ENCODE measurements around the gene PLA2G6.
"Not testable (repeated sequence)": the region's sequence is repeated elsewhere in the genome, so short reads cannot be mapped to it uniquely, and the experiment has no call there.

Gene PLA2G6

DNA sequence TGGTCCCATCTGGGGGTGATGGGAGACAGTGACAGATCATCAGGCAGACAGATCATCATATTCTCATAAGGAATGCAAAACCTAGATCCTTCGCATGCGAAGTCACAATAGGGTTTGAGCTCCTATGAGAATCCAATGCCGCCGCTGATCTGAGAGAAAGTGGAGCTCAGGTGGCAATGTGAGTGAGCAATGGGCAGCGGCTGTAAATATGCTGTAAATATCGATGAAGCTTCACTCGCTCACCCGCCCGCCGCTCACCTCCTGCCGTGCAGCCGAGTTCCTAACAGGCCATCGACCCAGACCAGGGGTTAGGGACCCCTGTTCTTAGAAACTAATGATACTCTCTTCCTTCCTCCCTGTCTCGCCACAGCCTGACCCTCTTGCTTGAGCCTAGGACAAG, 9.4 kb upstream of the PLA2G6 start:
- DNase-seq: no peak

DNA sequence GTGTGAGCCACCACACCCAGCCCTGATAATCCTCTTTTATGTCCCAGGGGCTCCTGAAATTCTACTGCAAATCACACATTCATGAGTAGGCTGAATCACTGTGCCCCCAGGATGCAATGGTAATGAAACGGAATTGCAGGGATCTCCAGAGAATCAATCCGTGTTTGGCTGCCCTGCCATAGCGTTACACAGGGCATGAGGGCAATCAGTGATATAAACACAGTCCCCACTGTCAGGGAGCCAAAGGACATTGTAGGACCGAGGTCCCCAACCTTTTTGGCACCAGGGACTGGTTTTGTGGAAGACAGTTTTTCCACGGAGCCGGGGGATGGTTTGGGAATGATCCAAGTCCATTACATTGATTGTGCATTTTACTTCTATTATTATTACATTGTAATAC, 9.0 kb upstream of the PLA2G6 start:
- no peak for DNase-seq

- no peak for DNase-seq
Measured at GRCh38 chr22:38189104-38189503, 7.5 kb upstream of the PLA2G6 start.

DNA sequence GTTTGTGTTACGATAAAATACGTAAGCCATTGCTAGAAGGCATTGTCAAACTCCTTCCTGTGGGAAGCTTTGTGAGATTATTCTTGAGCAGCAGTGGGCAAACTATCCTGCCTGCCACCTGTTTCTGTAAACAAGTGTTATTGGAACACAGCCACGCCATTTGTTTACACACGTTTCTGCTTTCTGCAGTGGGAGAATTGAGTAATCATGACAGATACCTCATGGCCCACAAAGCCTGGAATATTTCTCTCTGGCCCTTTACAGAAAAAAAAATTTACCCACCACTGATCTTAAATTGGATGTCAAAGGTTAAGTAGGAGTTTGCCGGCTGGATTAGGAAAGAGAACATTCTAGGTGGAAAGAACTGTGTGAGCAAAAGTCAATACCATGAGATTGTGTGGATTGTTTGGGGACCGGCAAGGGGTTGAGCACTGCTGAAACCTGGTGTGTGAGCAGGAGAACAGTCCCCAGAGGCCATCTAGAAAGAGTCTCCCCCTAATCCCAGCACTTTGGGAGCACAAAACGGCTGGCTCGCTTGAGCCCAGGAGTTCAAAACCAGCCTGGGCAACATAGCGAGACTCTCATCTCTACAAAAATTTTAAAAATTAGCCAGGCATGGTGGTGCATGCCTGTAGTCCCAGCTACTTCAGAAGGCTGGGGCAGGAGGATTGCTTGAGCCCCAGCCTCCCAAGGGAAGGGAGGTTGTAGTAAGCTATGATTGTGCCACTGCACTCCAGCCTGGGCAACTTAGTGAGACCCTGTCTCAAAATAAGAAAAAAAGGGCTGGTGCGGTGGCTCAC, 6.0 kb upstream of the PLA2G6 start:
- no peak for DNase-seq

GRCh38 chr22:38186429-38186828, 4.8 kb upstream of the PLA2G6 start:
- no peak for DNase-seq

DNA sequence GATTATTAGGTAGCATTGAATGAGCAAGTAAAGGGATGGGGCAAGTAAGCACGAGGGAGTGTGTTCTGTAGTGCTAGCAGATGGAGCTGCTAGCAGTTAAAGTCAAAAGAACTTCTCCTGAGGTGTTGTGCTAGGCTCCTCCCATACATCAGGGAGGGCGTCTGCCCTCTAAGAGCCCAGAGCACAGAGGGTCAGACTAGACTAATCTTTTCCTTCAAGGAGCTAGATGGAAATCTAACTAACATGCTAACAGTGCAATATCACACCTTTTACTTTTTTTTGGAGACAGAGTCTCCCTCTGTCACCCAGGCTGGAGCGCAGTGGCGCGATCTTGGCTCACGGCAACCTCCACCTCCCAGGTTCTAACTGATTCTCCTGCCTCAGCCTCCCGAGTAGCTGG, 3.2 kb upstream of the PLA2G6 start:
- no peak for DNase-seq

- DNase-seq: peak in 1 of 2 donors; percentile 5
Measured at GRCh38 chr22:38180841-38181452, 683 bp downstream of the PLA2G6 start.

- not testable (repeated sequence) for DNase-seq
Measured at GRCh38 chr22:38178605-38178937, 3.1 kb downstream of the PLA2G6 start.

GRCh38 chr22:38177926-38178604, 3.6 kb downstream of the PLA2G6 start:
- DNase-seq: no peak

DNA sequence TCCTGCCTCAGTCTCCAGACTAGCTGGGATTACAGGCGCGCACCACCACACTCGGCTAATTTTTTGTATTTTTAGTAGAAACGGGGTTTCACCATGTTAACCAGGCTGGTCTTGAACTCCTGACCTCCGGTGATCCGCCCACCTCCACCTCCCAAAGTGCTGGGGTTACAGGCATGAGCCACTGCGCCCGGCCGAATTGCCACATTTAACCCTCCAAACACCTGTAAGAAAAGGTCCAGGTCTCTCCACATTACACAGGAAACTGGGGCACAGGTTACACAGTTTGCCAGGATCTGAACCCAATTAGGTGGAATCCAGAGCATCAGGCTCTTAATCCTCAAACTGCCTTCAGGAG, 4.1 kb downstream of the PLA2G6 start:
- DNase-seq: not testable (repeated sequence)

- DNase-seq: no peak
Measured at GRCh38 chr22:38177044-38177443, 4.6 kb downstream of the PLA2G6 start.

- peak in 1 of 2 donors; percentile 7 for DNase-seq
Measured at GRCh38 chr22:38176170-38176741, 5.4 kb downstream of the PLA2G6 start.

- no peak for DNase-seq
Measured at GRCh38 chr22:38175206-38176118, 6.2 kb downstream of the PLA2G6 start.

DNA sequence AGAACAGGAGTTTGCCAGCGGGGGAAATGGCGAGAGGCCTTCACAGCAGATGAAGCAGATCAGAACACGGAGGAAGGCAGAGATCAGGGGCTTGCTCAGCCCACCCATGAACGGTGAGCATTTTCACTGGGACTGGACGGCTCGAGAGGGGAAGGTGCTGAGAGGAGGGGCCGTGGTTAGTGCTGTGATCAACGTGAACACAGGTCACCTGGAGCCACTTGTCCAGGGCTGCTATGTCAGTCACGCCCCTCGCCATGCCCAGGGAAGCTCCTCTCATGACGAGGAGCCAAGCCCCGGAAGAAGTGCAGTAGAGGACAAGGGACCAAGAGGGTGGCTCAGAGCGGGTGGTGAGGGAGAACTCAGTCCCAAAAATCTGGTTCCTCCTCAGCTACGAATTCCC, 7.0 kb downstream of the PLA2G6 start:
- no peak for DNase-seq

DNA sequence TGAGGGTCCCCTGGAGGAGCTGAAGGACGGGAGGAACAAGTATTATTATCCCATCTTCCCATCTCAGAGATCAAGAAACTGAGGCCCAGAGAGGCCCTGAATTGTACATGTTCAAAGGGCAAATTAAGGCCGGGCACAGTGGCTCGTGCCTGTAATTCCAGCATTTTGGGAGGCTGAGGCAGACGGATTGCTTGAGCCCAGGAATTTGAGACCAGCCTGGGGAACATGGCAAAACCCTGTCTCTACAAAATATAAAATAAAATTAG, 8.1 kb downstream of the PLA2G6 start:
- DNase-seq: no peak

GRCh38 chr22:38172832-38173640, 8.6 kb downstream of the PLA2G6 start:
- no peak for DNase-seq

- DNase-seq: no peak
Measured at GRCh38 chr22:38171927-38172831, 9.5 kb downstream of the PLA2G6 start.

DNA sequence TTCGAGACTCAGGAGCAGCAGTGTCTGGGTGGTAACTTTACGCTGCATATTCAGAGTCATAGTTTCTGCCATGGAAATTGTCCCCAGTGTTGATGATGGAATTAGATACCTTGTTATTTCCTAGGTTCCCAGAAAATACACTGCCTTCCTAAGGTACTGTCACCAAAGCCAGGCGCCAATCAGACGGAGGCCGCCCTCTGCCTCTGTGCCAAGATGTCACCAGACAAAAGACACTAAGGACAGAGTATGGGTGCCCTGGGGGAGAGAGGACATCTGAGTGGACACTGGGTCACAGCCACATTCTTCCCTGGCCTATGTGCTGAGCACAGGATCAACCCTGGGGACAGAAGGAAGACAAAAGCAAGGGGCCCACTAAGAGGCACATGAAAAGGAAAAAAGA, 11.2 kb downstream of the PLA2G6 start:
- DNase-seq: no peak

DNA sequence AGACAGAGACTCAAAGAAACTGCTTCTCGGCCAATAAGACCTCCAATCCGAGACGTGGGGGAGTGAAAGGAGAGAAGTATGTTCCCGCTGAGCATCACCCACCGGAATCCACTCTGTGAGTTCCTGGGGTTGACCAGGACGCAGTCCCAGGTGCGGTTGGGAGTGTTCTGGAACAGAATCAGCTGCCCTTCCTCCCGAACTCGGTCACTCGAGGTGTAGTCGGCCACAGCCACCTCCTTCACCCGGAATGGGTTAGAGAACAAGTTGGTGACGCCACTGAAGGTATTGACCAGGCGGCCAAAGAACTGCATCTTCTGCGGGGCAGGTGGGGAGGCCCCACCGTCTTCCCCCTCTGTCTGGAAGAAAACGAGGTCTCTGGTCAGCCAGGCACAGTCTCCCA, 12.5 kb downstream of the PLA2G6 start:
- DNase-seq: no peak

DNA sequence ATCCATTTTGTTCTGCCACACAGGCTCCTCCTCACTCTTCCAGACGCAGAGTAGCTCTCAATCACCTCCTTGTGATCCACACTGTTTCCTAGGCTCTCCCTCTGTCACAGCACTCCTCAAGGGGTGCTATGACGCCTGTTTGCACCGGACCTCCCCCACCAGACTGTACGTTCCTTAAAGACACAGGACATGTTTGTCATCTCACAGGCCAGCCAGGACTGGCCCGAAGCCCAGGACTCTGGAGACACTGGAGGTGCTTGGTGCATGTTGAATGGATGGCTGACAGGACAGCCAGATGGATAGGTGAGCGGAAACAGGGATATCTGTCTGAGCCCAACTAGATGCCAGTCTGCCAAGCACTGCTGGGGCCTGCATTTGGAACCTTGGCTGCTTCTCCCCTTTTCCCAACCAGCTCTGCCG, 13.6 kb downstream of the PLA2G6 start:
- DNase-seq: no peak

Data from stimulated activated CD4-positive, alpha-beta T cell treated with anti-CD3 and anti-CD28 coated beads, Interleukin-2, amount 100 ng/mL, for 48 hours (primary cell).